Esophagus squamous epithelium (tissue), 5 donors: ENCODE measurements around the gene MYO9B. TPM values are rescaled to one million over a fixed set of nuclear protein-coding genes. Genes with fewer than 3 reads are reported as not detected.

ENCODE experiments used
- DNase-seq: peaks from one replicate; lab custom pipeline; 2025; lab: John Stamatoyannopoulos, UW
- H3K27ac ChIP-seq, 4 donors: fragments of 200-600 bp; sonication (generic); one replicate each; pipeline ENCODE4 v1.5.1; 2016 to 2019; ENCODE audit warnings: mild to moderate bottlenecking in 1 of 4
- H3K27me3 ChIP-seq, 4 donors: fragments of 200-600 bp; sonication (generic); 1 replicate in 3 of 4; 2 replicates in 1 of 4; pipeline versions ENCODE4 v1.5.1 to v1.6.0; 2017 to 2021; ENCODE audit warnings: antibody characterized with exemption in 1 of 4
- H3K36me3 ChIP-seq, 3 donors: fragments of 200-600 bp; sonication (generic); one replicate each; pipeline ENCODE4 v1.5.1; 2016 to 2019
- H3K4me1 ChIP-seq, 3 donors: fragments of 200-600 bp; sonication (generic); one replicate each; pipeline ENCODE4 v1.5.1; 2017 to 2019
- H3K4me3 ChIP-seq, 4 donors: fragments of 200-600 bp; sonication (generic); 1 replicate in 3 of 4; 2 replicates in 1 of 4; pipeline ENCODE4 v1.5.1; 2016 to 2019; ENCODE audit warnings: mild to moderate bottlenecking in 2 of 4, moderate library complexity in 1 of 4
- H3K9me3 ChIP-seq, 3 donors: fragments of 200-600 bp; sonication (generic); one replicate each; pipeline ENCODE4 v1.5.1; 2016 to 2019
- POLR2A ChIP-seq, 4 donors: fragments of 450-650 bp; IDR thresholded peaks; one replicate each; pipeline ENCODE4 v1.6.1; 2017; ENCODE audit warnings: antibody characterized with exemption in 4 of 4, mild to moderate bottlenecking in 4 of 4, moderate library complexity in 3 of 4
- WGBS, 2 donors: methylation state at CpG; one replicate each; pipeline ENCODE4 v1.1.5; 2018; 5-methylcytosine and 5-hydroxymethylcytosine counted together
- intact Hi-C: fragments of 100-400 bp; cut with DNase I; formaldehyde crosslinking; loops from one replicate; pipeline ENCODE4 v1.15.0; 2022
- total RNA-seq, 4 donors: library from RNA; depleted of rRNA; stranded (reverse); fragments of >200 nt; gene quantifications; one replicate each; pipeline ENCODE4 v1.1.0, GENCODE V29; 2016
- TF ChIP-seq, protein P1 (sequence below), 6 experiments: fragments of 450-650 bp in 4 of 6; fragments of 200-600 bp in 2 of 6; sonication (generic) in 2 of 6; IDR thresholded peaks; one replicate each; pipeline ENCODE4 v1.5.1; 2016 to 2019; ENCODE audit warnings: antibody characterized with exemption in 6 of 6, mild to moderate bottlenecking in 4 of 6, moderate library complexity in 4 of 6
- donor health status: DM: yes; HTN: yes; CAD: no.

MYO9B gene
- total RNA-seq, 4 donors from 2014 or later, result 25.5 to 60.5 (median 39.5) TPM

DNA sequence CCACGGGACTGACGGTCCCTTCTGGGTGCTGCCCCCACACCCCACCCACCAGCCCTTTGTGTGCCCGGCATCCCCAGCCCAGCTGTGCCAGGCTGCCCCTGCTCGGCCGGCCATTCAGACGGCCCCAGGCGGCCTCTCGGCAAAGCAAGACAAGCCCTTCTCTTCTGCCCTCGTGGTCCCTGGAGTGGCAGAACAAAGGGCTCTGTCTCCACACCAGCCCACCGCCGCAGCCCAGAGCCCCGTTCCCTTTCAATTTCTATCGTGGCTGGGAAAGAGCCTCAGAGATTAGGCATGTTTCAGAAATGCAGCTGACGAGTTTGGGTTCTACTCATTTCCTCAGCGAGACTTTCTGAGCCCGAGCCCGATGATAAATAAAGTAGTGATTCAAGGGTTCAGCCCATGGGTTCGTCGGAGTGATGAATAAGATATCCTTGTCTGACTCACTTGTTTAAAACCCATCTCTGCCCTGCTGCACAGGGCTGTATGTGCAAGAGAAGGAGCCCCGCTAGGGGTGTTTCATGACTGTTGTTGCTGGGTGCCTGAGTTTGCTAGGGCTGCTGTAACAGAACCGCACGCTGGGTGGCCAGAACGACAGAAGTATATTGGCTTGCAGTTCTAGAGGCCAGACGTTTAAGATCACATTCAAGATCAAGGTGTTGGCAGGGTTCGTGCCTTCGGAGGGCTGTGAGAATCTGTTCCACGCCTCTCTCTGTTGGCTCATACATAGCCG, 4.3 kb downstream of the MYO9B start:
- no peaks in the 10 kb centered on the region for H3K36me3 ChIP-seq
- intact Hi-C loops, result no loop called here
- peak overlapping the region; percentile 11 to 62 (median 43) for H3K4me3 ChIP-seq
- no peaks in the 10 kb centered on the region for H3K27me3 ChIP-seq
- no peaks in the 10 kb centered on the region for H3K9me3 ChIP-seq
- peak overlapping the region; percentile 84 to 97 (median 94) for H3K27ac ChIP-seq
- peaks cover 19 to 65% (median 44%) of the 10 kb centered on the region in 3 donors for H3K4me1 ChIP-seq
- 23 to 28% methylated on average over 16 to 26 of the region's 28 CpGs for WGBS, 2 donors
- peak; percentile 49 for DNase-seq
- TF ChIP-seq, protein P1, sequence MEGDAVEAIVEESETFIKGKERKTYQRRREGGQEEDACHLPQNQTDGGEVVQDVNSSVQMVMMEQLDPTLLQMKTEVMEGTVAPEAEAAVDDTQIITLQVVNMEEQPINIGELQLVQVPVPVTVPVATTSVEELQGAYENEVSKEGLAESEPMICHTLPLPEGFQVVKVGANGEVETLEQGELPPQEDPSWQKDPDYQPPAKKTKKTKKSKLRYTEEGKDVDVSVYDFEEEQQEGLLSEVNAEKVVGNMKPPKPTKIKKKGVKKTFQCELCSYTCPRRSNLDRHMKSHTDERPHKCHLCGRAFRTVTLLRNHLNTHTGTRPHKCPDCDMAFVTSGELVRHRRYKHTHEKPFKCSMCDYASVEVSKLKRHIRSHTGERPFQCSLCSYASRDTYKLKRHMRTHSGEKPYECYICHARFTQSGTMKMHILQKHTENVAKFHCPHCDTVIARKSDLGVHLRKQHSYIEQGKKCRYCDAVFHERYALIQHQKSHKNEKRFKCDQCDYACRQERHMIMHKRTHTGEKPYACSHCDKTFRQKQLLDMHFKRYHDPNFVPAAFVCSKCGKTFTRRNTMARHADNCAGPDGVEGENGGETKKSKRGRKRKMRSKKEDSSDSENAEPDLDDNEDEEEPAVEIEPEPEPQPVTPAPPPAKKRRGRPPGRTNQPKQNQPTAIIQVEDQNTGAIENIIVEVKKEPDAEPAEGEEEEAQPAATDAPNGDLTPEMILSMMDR (IDR thresholded peaks at IDR 0.05), result peak; percentile 19 to 81 (median 48)
- TF ChIP-seq POLR2A (IDR thresholded peaks at IDR 0.05), result peak in 2 of 4 donors; percentile 35 to 36

DNA sequence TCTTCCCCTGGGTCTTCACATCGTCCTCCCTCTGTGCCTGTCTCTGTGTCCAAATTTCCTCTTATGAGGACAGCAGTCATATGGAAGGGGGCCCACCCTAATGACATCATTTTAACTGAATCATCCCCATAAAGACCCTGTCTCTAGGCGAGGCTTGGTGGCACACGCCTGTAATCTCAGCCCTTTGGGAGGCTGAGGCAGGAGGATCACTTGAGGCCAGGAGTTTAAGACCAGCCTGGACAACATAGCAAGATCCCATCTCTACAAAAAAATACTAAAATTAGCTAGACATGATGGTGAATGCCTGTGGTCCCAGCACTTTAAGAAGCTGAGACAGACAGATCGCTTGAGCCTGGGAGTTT, 4.8 kb downstream of the MYO9B start:
- intact Hi-C loops, result no loop called here
- no peak for DNase-seq
- Histone ChIP-seq H3K36me3 (no peaks in the 10 kb centered on the region), H3K27me3 (no peaks in the 10 kb centered on the region), H3K4me1 (peaks cover 19 to 71% (median 44%) of the 10 kb centered on the region in 3 donors), H3K4me3 (peak overlapping the region in 3 of 4 donors; percentile 41 to 62 (median 45)), H3K9me3 (no peaks in the 10 kb centered on the region), H3K27ac (peak overlapping the region; percentile 58 to 97 (median 94))
- WGBS, 2 donors, result 63 to 100% methylated on average over 1 to 3 of the region's 4 CpGs
- TF ChIP-seq, protein P1 (IDR thresholded peaks at IDR 0.05), result no peak
- no peak for TF ChIP-seq POLR2A (IDR thresholded peaks at IDR 0.05)

GRCh38 chr19:17081672-17082630, 6.4 kb downstream of the MYO9B start:
- 65 to 69% methylated on average over 16 of the region's 20 CpGs for WGBS, 2 donors
- H3K4me1 ChIP-seq, result peaks cover 17 to 71% (median 39%) of the 10 kb centered on the region in 3 donors
- peaks cover 0 to 14% (median 0%) of the 10 kb centered on the region in 3 donors for H3K36me3 ChIP-seq
- no peak for TF ChIP-seq POLR2A (IDR thresholded peaks at IDR 0.05)
- TF ChIP-seq, protein P1 (IDR thresholded peaks at IDR 0.05), result peak in 1 of 6 experiments; percentile 7
- DNase-seq, result no peak
- H3K27ac ChIP-seq, result peak overlapping the region; percentile 12 to 97 (median 94)
- intact Hi-C loops, result no loop called here
- no peaks in the 10 kb centered on the region for H3K27me3 ChIP-seq
- H3K4me3 ChIP-seq, result no peak overlapping the region
- H3K9me3 ChIP-seq, result no peaks in the 10 kb centered on the region

DNA sequence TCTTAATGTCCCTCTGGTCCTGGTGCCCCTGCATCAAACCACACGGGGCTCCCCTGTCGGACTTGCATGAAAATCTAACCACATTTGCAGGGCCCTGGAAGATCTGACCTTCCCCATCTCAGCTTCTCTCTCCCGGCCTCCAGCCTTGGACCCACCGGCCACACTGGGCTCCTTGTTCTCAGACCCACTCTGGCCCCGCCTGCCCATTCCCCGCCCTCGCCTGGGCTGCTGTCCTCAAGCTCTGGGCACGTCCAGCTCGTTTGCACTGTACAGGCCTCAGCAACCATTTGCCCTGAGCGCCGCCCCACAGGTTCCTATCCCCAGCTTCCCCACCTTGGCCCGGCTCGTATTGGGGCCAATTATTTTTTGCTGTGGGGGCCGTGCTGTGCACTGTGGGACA, 10.5 kb downstream of the MYO9B start:
- H3K27me3 ChIP-seq, result no peaks in the 10 kb centered on the region
- WGBS, 2 donors, result 86 to 94% methylated on average over 11 to 14 of the region's 14 CpGs
- H3K4me3 ChIP-seq, result no peak overlapping the region
- H3K4me1 ChIP-seq, result peaks cover 8 to 68% (median 21%) of the 10 kb centered on the region in 3 donors
- peaks cover 0 to 20% (median 0%) of the 10 kb centered on the region in 3 donors for H3K36me3 ChIP-seq
- no peak for TF ChIP-seq POLR2A (IDR thresholded peaks at IDR 0.05)
- TF ChIP-seq, protein P1 (IDR thresholded peaks at IDR 0.05), result no peak
- peak overlapping the region in 1 of 4 donors; percentile 30 for H3K27ac ChIP-seq
- DNase-seq, result no peak
- intact Hi-C loops, result no loop called here
- no peaks in the 10 kb centered on the region for H3K9me3 ChIP-seq
